ENCODE data around the gene CHST3.

Gene CHST3

GRCh38 chr10:71995887-71996575 is 31.8 kb downstream of the CHST3 start:
- H3K79me2 ChIP-seq (ENCODE audit: insufficient read depth, low read length) = no peaks in the 10 kb centered on the region
- H3K9me3 ChIP-seq (ENCODE audit: insufficient read depth, low read length) = no peaks in the 10 kb centered on the region
- no peaks in the 10 kb centered on the region for H3K9me2 ChIP-seq (replicated peaks; ENCODE audit: insufficient read depth, low read length)
- no peak overlapping the region for H3K4me3 ChIP-seq (ENCODE audit: insufficient read depth, low read length, poor library complexity, severe bottlenecking)
- no peak overlapping the region for H3K27ac ChIP-seq (ENCODE audit: low read depth, low read length)
- no peak overlapping the region for H3K4me2 ChIP-seq (ENCODE audit: low read depth, low read length, poor library complexity, severe bottlenecking)
- no peaks in the 10 kb centered on the region for H3K36me3 ChIP-seq (ENCODE audit: low read length)
- no peaks in the 10 kb centered on the region for H4K20me1 ChIP-seq (ENCODE audit: low read depth, low read length)
- TF ChIP-seq, protein P1, sequence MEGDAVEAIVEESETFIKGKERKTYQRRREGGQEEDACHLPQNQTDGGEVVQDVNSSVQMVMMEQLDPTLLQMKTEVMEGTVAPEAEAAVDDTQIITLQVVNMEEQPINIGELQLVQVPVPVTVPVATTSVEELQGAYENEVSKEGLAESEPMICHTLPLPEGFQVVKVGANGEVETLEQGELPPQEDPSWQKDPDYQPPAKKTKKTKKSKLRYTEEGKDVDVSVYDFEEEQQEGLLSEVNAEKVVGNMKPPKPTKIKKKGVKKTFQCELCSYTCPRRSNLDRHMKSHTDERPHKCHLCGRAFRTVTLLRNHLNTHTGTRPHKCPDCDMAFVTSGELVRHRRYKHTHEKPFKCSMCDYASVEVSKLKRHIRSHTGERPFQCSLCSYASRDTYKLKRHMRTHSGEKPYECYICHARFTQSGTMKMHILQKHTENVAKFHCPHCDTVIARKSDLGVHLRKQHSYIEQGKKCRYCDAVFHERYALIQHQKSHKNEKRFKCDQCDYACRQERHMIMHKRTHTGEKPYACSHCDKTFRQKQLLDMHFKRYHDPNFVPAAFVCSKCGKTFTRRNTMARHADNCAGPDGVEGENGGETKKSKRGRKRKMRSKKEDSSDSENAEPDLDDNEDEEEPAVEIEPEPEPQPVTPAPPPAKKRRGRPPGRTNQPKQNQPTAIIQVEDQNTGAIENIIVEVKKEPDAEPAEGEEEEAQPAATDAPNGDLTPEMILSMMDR (IDR thresholded peaks at IDR 0.05; ENCODE audit: insufficient read depth, low read length, poor library complexity, severe bottlenecking) = no peak
- no peak for TF ChIP-seq EZH2phosphoT487 (conservative IDR thresholded peaks at IDR 0.05; ENCODE audit: low read length)
- H3K27me3 ChIP-seq (ENCODE audit: low read length) = no peaks in the 10 kb centered on the region
- H2AFZ ChIP-seq (ENCODE audit: low read depth, low read length, severe bottlenecking) = no peak overlapping the region
- no peaks in the 10 kb centered on the region for H3F3A ChIP-seq (ENCODE audit: insufficient read depth)
- H3K9ac ChIP-seq (ENCODE audit: low read length) = no peak overlapping the region

- no peak overlapping the region for H3K9ac ChIP-seq (ENCODE audit: low read length)
Measured at GRCh38 chr10:71996592-71997371, 32.6 kb downstream of the CHST3 start.

GRCh38 chr10:71998119-71998839 is 34.1 kb downstream of the CHST3 start:
- Histone ChIP-seq H3K9me3 (ENCODE audit: insufficient read depth, low read length) (no peaks in the 10 kb centered on the region), H3K36me3 (ENCODE audit: low read length) (no peaks in the 10 kb centered on the region), H3K9ac (ENCODE audit: low read length) (no peak overlapping the region), H3K9me2 (replicated peaks; ENCODE audit: insufficient read depth, low read length) (no peaks in the 10 kb centered on the region), H3K4me2 (ENCODE audit: low read depth, low read length, poor library complexity, severe bottlenecking) (no peak overlapping the region), H3K27ac (ENCODE audit: low read depth, low read length) (no peak overlapping the region), H3F3A (ENCODE audit: insufficient read depth) (no peaks in the 10 kb centered on the region), H3K79me2 (ENCODE audit: insufficient read depth, low read length) (no peaks in the 10 kb centered on the region), H3K4me3 (ENCODE audit: insufficient read depth, low read length, poor library complexity, severe bottlenecking) (no peak overlapping the region), H3K27me3 (ENCODE audit: low read length) (no peaks in the 10 kb centered on the region), H4K20me1 (ENCODE audit: low read depth, low read length) (no peaks in the 10 kb centered on the region), H2AFZ (ENCODE audit: low read depth, low read length, severe bottlenecking) (no peak overlapping the region)
- TF ChIP-seq EZH2phosphoT487 (conservative IDR thresholded peaks at IDR 0.05; ENCODE audit: low read length) = no peak
- TF ChIP-seq, protein P1 (IDR thresholded peaks at IDR 0.05; ENCODE audit: insufficient read depth, low read length, poor library complexity, severe bottlenecking) = no peak

More at GRCh38 chr10:71996592-71997371, 32.6 kb downstream of the CHST3 start:
- H3F3A ChIP-seq (ENCODE audit: insufficient read depth) = no peaks in the 10 kb centered on the region
- H3K79me2 ChIP-seq (ENCODE audit: insufficient read depth, low read length) = no peaks in the 10 kb centered on the region
- H3K4me3 ChIP-seq (ENCODE audit: insufficient read depth, low read length, poor library complexity, severe bottlenecking) = no peak overlapping the region
- TF ChIP-seq, protein P1 (IDR thresholded peaks at IDR 0.05; ENCODE audit: insufficient read depth, low read length, poor library complexity, severe bottlenecking) = no peak
- TF ChIP-seq EZH2phosphoT487 (conservative IDR thresholded peaks at IDR 0.05; ENCODE audit: low read length) = no peak
- H3K4me2 ChIP-seq (ENCODE audit: low read depth, low read length, poor library complexity, severe bottlenecking) = no peak overlapping the region
- H3K9me2 ChIP-seq (replicated peaks; ENCODE audit: insufficient read depth, low read length) = no peaks in the 10 kb centered on the region
- H3K36me3 ChIP-seq (ENCODE audit: low read length) = no peaks in the 10 kb centered on the region
- H3K27ac ChIP-seq (ENCODE audit: low read depth, low read length) = no peak overlapping the region
- no peaks in the 10 kb centered on the region for H4K20me1 ChIP-seq (ENCODE audit: low read depth, low read length)
- no peak overlapping the region for H2AFZ ChIP-seq (ENCODE audit: low read depth, low read length, severe bottlenecking)
- no peaks in the 10 kb centered on the region for H3K27me3 ChIP-seq (ENCODE audit: low read length)
- no peaks in the 10 kb centered on the region for H3K9me3 ChIP-seq (ENCODE audit: insufficient read depth, low read length)
